NCI-H2107 (cell line): Measurements from ENCODE around the gene FEM1A.
"Not testable (repeated sequence)": the region's sequence is repeated elsewhere in the genome, so short reads cannot be mapped to it uniquely, and the experiment has no call there.

Experiments used
- DNase-seq: peaks from one replicate; lab custom pipeline; 2025; lab: John Stamatoyannopoulos, UW

The FEM1A gene

GRCh38 chr19:4791183-4792018 is at the start of gene FEM1A:
Gene FEM1A (plus strand): TSS chr19:4791734. CDS start chr19:4791855, 121 bp downstream.
- peak; percentile 99 for DNase-seq

GRCh38 chr19:4742723-4743646 is 48.5 kb upstream of the FEM1A start:
- peak; percentile 75 for DNase-seq

- no peak for DNase-seq
Observed at GRCh38 chr19:4744451-4745174, 46.9 kb upstream of the FEM1A start.

DNA sequence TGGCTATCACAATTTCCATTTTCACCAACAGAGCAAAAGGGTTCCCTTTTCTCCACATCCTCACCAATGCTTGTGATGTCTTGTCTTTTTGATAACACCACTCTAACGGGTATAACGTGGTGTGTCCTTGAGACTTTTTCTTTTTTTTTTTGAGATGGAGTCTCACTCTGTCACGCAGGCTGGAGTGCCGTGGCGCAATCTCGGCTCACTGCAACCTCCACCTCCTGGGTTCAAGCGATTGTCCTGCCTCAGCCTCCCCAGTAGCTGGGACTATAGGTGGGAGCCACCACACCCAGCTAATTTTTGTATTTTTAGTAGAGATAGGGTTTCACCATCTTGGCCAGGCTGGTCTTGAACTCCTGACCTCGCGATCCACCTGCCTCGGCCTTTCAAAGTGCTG is 46.4 kb upstream of the FEM1A start:
- DNase-seq: not testable (repeated sequence)

DNA sequence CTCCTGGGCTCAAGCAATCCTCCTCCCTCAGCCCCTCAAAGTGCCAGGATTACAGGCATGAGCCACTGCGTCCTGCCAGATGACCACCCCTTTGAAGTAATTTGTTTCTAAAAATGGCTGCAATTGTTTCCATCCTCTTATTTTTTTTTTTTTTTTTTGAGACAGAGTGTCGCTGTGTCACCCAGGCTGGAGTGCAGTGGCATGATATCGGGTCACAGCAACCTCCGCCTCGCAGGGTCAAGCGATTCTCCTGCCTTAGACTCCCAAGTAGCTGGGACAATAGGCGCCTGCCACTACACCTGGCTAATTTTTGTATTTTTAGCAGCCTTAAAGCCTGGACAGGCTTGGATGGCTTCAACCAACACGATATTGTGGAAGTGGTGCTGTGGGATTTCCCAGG is 45.5 kb upstream of the FEM1A start:
- DNase-seq: no peak

DNA sequence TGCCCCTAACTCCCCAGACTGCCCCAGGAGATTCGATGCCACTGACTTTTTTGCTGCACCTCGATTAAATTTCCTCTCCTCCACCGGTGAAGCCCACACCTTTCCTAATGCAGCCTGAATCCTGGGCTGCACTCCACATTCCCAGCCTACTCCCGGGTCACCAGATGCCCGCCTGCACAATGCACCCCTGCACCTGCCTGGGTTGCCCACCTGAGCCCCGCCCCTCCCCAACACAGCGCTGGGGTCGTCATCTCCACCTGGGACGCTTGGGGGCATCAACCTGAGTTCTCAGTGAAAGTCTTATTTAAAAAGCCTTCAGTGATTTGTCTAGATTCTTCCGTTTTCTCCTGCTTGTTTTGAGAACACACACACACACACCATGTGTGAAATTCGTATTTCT is 43.3 kb upstream of the FEM1A start:
- DNase-seq: no peak

- DNase-seq: no peak
Observed at GRCh38 chr19:4748589-4748988, 42.9 kb upstream of the FEM1A start.

GRCh38 chr19:4749870-4750590 is 41.5 kb upstream of the FEM1A start:
- no peak for DNase-seq

DNA sequence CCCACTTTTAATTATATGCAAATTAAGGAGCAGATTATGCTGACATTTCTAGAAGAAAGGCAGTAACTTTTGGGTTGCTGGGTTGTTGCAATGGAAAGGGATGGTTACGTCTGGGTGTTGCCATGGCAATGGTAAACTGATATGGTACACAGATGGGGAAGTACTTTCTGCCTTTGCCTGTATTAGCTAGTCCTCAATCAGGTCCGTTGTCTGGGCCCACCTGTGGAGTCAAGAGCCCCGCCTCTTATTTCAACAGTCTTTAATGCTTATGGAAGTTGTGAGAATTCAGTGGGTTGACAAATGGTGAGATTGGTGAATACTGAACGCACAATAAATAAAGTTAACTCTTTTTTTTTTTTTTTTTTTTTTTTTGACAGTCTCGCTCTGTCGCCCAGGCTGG is 37.3 kb upstream of the FEM1A start:
- DNase-seq: no peak

- DNase-seq: no peak
Observed at GRCh38 chr19:4755459-4755858, 36.1 kb upstream of the FEM1A start.

DNA sequence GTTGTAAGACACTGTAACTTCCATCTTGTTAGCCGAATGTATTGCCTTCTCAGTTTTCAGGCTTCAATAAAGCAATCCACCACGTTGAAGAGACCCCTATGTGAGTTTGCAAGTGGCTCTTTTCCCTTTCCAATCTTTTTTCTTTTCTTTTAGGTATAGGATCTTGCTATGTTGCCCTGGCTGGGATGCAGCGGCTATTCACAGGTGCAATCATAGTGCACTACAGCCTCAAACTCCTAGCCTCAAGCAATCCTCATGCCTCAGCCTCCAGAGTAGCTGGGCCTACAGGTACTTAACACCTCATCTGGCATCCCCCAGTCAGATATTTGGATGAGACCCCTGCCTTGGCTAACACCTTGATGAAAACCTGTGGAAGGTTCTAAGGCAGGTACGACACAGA is 33.5 kb upstream of the FEM1A start:
- no peak for DNase-seq

DNA sequence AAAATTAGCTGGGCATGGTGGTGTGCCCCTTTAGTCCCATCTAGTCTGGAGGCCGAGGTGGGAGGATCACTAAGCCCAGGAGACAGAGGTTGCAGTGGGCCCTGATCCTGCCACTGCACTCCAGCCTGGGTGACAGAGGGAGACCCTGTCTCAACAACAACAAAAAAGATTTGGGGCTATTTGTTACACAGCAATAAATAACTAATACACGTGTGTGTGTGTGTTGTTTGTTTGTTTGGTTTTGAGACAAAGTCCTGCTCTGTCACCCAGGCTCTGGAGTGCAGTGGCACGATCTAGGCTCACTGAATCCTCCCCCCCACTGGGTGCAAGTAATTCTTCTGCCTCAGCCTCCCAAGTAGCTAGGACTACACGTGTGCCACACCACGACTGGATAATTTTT is 32.9 kb upstream of the FEM1A start:
- no peak for DNase-seq

DNA sequence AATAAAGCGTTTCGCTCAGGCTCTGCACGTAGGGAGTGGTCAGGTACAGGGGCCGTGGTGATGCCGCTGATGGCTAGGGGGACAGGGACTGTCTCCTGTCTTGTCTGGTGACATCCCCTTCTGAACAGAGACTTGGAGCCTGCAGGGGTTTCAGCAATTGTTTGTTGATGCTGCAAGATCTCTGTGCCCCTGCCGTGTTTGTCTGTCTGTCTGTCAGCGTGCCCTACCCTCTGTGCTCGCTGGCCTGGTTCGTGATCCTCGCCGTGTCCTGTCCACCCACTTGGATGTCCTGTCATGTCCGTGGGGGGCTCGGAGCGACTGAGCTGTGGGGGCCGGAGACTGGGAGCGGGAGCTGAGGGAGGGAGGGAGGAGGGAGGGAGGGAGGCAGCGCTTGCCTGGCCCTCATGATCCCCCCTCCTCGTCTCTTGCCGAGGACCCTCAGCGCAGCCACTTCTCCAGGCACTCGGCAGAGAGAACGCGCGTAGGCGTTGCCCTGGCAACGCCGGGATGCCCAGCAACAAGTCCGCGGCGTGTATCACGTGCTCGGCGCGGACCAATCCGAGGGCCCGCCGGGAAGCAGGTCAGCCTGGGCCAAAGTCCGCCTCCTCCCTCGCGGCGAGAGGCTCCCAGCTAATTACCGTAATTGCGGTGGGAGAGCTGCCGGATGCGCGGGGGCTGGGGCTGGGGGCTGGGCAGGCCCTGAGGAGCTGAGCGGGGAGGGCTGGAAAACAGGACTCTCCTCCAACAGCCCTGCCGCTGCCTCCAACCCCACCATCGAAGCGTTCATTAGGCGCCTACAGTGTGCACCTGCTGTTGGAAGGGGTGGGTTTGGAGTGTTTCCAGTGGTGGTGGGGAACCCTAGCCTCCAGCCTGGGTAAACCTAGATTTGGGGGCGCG is 31.9 kb upstream of the FEM1A start:
- peak; percentile 71 for DNase-seq

DNA sequence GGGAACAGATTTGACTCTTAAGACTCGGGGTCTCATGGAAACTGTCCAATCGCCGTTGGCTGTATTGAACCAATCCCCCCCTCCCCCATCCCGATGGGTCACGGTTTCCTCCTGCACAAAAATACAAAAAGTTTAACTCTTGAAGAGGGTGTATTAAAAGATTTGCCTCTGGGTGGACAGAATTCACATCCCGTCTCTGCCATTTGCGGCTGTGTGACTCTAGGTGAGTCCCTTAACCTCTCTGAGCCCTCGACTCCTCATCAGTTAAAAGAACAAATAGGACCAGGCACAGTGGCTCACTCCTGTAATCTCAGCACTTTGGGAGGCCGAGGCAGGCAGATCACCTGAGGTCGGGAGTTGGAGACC is 31.3 kb upstream of the FEM1A start:
- DNase-seq: no peak

- no peak for DNase-seq
Observed at GRCh38 chr19:4763021-4763420, 28.5 kb upstream of the FEM1A start.

DNA sequence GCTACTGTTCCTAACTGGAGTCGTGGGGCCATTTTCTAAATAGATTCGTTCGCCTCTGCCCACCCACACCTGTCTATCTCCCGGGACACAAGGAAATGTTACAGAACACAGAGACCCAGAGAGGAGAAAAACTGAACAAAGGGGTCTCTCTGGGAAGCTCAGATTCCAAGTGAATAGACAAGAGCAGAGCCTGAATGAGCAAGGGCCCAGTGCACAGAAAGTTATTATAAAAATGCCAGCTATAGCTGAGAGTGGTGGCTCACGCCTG is 27.2 kb upstream of the FEM1A start:
- DNase-seq: no peak

DNA sequence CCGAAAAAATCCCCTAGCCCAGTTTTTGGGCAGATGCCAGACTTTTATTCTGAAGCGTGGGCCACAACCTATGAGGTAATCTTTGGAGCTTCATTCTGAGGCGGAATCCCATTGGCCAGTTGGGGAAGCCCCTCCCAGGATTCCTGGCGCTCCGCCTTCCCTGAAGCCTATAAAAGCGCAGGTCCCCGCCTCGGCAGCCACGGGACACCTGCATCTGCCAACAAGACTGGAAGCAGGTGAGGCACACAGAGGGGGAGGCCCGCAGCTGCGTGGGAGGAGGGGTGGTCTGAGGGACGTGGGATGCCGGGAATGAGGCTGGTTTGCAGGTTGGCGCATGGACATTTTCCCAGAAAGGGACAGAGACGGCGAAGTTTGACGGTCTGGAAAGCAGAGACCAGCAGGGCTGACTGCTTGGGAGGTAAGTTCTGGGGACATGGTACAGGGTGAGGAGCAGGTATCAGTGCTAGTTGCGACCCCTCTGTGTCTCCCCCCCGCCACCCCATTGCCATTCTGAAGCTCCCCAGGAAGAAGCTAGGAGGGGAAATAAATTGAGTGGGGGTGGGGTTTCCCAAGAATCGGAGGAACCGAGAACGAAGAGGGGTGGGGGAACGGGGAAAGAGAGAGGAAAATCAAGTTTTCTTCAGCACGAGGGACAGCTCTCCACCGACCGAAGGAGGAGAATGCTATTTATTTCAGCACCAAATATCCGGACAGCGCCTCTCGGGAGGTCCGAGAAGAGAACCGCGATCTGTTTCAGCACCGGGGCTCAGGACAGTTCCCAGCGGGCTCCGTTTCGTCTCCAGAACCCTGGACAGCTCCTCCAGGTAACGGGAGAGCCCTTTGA is 22.4 kb upstream of the FEM1A start:
- DNase-seq: peak; percentile 95

DNA sequence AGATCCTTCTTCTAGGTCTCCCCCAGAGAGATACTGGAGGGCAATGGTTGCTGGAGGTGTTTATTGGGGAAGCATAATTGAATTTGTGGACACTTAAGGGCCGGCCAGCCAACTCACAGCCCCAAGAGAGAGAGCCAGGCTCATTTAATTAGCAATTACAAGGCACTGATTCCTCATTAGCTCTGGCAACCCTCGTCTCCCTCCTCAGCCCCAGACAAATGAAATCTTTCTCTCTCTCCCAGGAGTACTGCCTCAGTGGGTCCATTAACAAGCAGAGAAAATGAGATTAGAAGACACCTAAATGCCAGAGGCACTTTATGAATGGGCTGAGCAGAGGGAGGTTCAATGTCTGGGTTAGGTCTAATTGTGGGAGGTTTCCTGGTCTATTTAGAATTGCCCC is 19.0 kb upstream of the FEM1A start:
- no peak for DNase-seq

DNA sequence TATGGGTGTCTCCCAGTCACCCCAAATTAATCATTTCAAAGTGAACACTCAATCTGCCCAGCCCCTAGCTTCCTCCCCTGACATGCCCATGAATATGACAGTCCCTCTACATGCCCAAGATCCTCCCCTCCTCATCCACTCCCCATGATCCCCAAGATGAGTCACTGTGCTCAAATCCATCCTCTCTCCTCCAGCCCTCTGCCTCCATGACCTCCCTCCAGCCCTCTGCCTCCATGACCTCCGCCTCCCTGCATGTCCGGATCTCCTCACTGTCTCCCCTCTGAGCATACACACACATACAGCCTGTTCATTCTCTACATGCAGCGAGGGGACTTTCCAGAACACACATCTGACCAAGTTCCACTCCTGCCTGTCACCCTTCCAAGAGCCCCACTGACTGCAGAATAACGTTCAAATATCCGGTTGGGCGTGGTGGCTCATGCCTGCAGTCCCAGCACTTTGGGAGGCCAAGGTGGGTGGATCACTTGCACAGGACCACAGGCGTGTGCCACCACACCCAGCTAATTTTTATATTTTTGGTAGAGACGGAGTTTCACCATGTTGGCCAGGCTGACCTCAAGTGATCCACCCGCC is 18.4 kb upstream of the FEM1A start:
- no peak for DNase-seq

- DNase-seq: no peak
Observed at GRCh38 chr19:4774136-4774535, 17.4 kb upstream of the FEM1A start.
